K562 treated with DMSO at 1 percent for 4 hours (cell line): Measurements from ENCODE around the gene ATF5. TPM values are rescaled to one million over a fixed set of nuclear protein-coding genes. Genes with fewer than 3 reads are reported as not detected.

Source experiments
- total RNA-seq: library from RNA; unstranded; fragments of 300-600 nt; gene quantifications from 2 replicates; pipeline ENCODE4 v1.2.3, GENCODE V29; 2022; ENCODE audit not compliant: insufficient read depth

The ATF5 gene, protein sequence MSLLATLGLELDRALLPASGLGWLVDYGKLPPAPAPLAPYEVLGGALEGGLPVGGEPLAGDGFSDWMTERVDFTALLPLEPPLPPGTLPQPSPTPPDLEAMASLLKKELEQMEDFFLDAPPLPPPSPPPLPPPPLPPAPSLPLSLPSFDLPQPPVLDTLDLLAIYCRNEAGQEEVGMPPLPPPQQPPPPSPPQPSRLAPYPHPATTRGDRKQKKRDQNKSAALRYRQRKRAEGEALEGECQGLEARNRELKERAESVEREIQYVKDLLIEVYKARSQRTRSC
- total RNA-seq: 761 and 891 TPM in 2 replicates

DNA sequence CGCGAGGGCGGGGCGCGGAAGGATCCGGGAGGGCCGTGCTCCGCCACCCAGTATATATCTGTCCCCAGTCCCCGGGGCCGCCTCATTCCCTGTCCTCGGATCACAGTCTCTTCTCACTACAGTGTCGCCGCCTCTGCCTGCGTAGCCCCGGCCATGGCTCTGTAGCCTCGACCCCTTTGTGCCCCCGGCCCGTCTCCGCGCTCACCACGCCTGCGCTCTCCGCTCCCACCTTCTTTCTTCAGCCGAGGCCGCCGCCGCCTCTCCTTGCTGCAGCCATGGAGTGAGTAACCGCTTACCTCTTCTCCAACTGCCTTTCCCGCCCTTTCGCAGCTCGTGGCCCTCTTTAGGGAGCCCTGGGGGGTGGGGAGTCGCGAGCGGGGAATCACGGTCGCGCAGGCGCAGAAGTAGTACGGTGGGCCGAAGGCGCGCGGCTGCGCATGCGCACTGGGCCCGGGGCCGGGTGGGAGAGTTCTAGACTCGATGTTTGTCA, at the start of gene ATF5, which contains the start of gene NUP62:
TSS of gene ATF5 (plus strand) at position 85 of the 490 bp plus-strand sequence. CDS start 1,646 bp downstream, outside the sequence.
TSS of gene NUP62 (minus strand) at position 384 of the 490 bp plus-strand sequence. CDS start 19,697 bp downstream, outside the sequence.

DNA sequence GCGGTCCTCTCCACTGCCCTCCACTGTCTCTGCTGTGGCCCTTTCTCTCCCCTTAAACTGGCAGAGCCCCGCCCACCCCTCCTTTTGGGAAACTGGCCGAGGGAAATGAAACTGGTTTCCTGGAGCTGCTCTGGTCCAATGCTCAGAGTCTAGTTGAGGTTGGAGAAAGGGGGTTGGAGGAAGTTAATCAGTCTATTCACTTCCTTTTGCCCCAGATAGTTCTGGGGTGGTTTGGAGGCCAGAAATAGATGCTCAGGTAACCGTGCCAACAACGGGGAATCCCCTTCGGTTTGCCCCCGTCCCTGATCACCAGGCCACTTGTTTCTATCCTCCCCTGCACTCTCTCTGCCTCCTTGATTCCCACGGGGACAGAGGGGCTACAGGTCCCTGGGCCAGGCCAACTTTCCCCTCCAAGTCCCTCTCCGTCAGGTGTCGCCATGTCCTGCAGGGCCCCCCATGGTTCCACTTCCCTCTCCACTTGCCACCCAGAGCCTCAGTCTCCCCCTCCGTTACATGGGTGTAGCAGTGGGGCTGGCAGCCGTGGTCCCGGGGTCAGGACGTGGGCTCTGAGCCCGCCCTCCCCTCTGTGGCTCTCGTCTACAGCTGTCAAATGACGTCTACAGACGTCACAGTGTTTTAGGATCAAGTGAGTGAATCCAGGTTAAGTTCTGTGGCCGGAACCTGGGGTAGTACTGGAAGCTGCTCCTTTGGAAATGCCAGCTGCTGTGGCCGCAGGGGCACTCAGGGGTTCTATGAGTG, 32.0 kb upstream of the ATF5 start, which contains the start of gene IL4I1:
TSS of gene IL4I1 (minus strand) at position 25 of the 759 bp plus-strand sequence. CDS start 727 bp downstream, outside the sequence.

DNA sequence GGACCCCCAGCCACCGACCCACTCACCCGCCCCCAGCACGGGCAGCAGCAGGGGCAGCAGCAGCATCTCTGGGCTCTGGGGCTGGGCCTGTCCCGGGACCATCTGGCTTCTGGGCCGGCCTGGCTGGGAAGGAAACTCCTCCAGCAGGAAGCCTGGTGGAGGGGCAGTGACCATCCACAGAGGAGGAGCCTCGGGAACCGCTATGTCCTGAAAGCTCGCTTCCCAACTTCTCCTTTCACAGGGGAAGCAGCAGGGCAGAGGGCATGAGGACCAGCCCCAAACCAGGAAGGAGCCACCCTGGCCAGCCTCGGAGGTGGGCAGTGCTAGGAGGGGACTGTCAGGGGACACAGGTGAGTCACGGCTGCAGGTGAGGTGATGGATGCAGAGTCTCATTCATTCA, 32.0 kb downstream of the ATF5 start, which contains the start of gene SIGLEC11:
TSS of gene SIGLEC11 (minus strand) at position 193 of the 400 bp plus-strand sequence. CDS start at position 102, 91 bp downstream.

Other genes with a start within 250 kb of the ATF5 start
- gene ADM5, start 239.6 kb upstream of the ATF5 start, total RNA-seq: 9.8 and 16.9 TPM in 2 replicates
- gene CPT1C, start 238.1 kb upstream of the ATF5 start, total RNA-seq: 2.4 and 5.5 TPM in 2 replicates
- gene TSKS, start 165.9 kb upstream of the ATF5 start, total RNA-seq: 0.90 and 5.6 TPM in 2 replicates
- 115 and 120 TPM in 2 replicates for gene AP2A1, start 162.2 kb upstream of the ATF5 start, total RNA-seq
- gene FUZ, start 115.9 kb upstream of the ATF5 start, total RNA-seq: 6.1 and 8.6 TPM in 2 replicates
- 69.4 and 83.8 TPM in 2 replicates for gene MED25, start 110.9 kb upstream of the ATF5 start, total RNA-seq
- 179 and 225 TPM in 2 replicates for gene PTOV1, start 78.0 kb upstream of the ATF5 start, total RNA-seq
- gene PNKP, start 61.6 kb upstream of the ATF5 start, total RNA-seq: 40.0 and 53.0 TPM in 2 replicates
- 57.2 and 59.0 TPM in 2 replicates for gene AKT1S1, start 51.9 kb upstream of the ATF5 start, total RNA-seq
- 12.7 and 15.4 TPM in 2 replicates for gene TBC1D17, start 51.5 kb upstream of the ATF5 start, total RNA-seq
- 0.91 and 2.2 TPM in 2 replicates for gene IL4I1, start 32.3 kb upstream of the ATF5 start, total RNA-seq
- gene NUP62, start 299 bp downstream of the ATF5 start, total RNA-seq: 53.4 and 64.9 TPM in 2 replicates
- gene SIGLEC11, start 32.0 kb downstream of the ATF5 start, total RNA-seq: not detected in 2 replicates
- 54.3 and 54.6 TPM in 2 replicates for gene VRK3, start 96.2 kb downstream of the ATF5 start, total RNA-seq
- 8.5 and 9.6 TPM in 2 replicates for gene ZNF473, start 96.8 kb downstream of the ATF5 start, total RNA-seq
- gene IZUMO2, start 234.1 kb downstream of the ATF5 start, total RNA-seq: not detected in 2 replicates